Measurements from ENCODE around the gene TRIP13.

TRIP13 gene

DNA sequence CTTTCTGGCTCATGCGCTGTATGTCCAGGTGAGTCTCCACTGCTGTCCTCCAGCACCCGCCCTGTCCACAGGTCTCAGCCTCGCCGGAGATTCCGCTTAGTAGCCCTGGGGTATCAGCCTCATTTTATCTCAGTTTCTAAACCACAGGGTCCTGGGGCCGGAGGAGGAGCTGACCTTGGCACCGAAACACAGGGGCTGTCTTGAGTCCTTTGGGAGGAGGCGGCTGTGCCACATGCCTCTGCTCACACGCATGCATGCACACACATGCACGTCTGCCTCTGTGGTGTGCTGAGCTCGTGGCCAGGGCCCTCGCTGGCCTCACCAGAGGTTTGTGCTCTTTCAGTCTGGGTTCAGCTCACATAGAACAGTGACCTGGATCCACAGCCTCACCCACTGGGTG, 23.3 kb downstream of the TRIP13 start:
- Histone ChIP-seq H3K4me3 (ENCODE audit: low read depth, low read length) (no peak overlapping the region), H3K4me1 (ENCODE audit: control insufficient read depth, insufficient read depth, low read length) (0 out of 2 replicates have a peak, but pooled peaks cover 2% of the 10 kb centered on the region), H3K9me3 (ENCODE audit: control insufficient read depth, insufficient read depth, low read depth, low read length) (no peaks in the 10 kb centered on the region), H3K36me3 (ENCODE audit: control insufficient read depth in 2 of 2, insufficient read depth in 1 of 2, low read length in 2 of 2) (peaks cover 49 to 78% of the 10 kb centered on the region in 2 experiments), H3K27ac (ENCODE audit: extremely low read depth, low read depth, low read length) (no peak overlapping the region)
- TF ChIP-seq ZNF664 (tag by site-specific recombination; IDR thresholded peaks at IDR 0.05) (no peak), ZNF623 (tag by site-specific recombination; IDR thresholded peaks at IDR 0.05) (no peak), FEZF1 (tag by site-specific recombination; IDR thresholded peaks at IDR 0.05) (no peak), SP3 (tag by site-specific recombination; IDR thresholded peaks at IDR 0.05) (no peak), ZNF585B (tag by site-specific recombination; IDR thresholded peaks at IDR 0.05) (no peak), PRDM1 (tag by site-specific recombination; IDR thresholded peaks at IDR 0.05) (no peak), ZNF175 (tag by site-specific recombination; IDR thresholded peaks at IDR 0.05) (no peak), ZNF701 (tag by site-specific recombination; IDR thresholded peaks at IDR 0.05) (no peak), RBAK (tag by site-specific recombination; IDR thresholded peaks at IDR 0.05) (no peak)
- POLR2A ChIA-PET: no interaction called here
- CTCF ChIA-PET: interaction anchor here (0.5 to 2.2 kb wide), 2 partner anchors 252 to 400 kb away, joined by 3 to 8 read pairs; no protein-coding TSS in a partner anchor

GRCh38 chr5:916441-917293, 24.0 kb downstream of the TRIP13 start:
- Histone ChIP-seq H3K36me3 (ENCODE audit: control insufficient read depth in 2 of 2, insufficient read depth in 1 of 2, low read length in 2 of 2) (peaks cover 49 to 75% of the 10 kb centered on the region in 2 experiments), H3K4me1 (ENCODE audit: control insufficient read depth, insufficient read depth, low read length) (0 out of 2 replicates have a peak, but pooled peaks cover 2% of the 10 kb centered on the region), H3K4me3 (ENCODE audit: low read depth, low read length) (no peak overlapping the region), H3K27ac (ENCODE audit: extremely low read depth, low read depth, low read length) (no peak overlapping the region), H3K9me3 (ENCODE audit: control insufficient read depth, insufficient read depth, low read depth, low read length) (no peaks in the 10 kb centered on the region)
- CTCF ChIA-PET: interaction anchor here (0.5 to 2.2 kb wide), 4 partner anchors 201 to 401 kb away, joined by 3 to 8 read pairs (median 3); no protein-coding TSS in a partner anchor
- POLR2A ChIA-PET: no interaction called here
- TF ChIP-seq AEBP2 (tag by site-specific recombination; IDR thresholded peaks at IDR 0.05; ENCODE audit: borderline replicate concordance): no peak
- no peak for TF ChIP-seq ZNF398 (tag by site-specific recombination; IDR thresholded peaks at IDR 0.05)
- TF ChIP-seq, protein P1, sequence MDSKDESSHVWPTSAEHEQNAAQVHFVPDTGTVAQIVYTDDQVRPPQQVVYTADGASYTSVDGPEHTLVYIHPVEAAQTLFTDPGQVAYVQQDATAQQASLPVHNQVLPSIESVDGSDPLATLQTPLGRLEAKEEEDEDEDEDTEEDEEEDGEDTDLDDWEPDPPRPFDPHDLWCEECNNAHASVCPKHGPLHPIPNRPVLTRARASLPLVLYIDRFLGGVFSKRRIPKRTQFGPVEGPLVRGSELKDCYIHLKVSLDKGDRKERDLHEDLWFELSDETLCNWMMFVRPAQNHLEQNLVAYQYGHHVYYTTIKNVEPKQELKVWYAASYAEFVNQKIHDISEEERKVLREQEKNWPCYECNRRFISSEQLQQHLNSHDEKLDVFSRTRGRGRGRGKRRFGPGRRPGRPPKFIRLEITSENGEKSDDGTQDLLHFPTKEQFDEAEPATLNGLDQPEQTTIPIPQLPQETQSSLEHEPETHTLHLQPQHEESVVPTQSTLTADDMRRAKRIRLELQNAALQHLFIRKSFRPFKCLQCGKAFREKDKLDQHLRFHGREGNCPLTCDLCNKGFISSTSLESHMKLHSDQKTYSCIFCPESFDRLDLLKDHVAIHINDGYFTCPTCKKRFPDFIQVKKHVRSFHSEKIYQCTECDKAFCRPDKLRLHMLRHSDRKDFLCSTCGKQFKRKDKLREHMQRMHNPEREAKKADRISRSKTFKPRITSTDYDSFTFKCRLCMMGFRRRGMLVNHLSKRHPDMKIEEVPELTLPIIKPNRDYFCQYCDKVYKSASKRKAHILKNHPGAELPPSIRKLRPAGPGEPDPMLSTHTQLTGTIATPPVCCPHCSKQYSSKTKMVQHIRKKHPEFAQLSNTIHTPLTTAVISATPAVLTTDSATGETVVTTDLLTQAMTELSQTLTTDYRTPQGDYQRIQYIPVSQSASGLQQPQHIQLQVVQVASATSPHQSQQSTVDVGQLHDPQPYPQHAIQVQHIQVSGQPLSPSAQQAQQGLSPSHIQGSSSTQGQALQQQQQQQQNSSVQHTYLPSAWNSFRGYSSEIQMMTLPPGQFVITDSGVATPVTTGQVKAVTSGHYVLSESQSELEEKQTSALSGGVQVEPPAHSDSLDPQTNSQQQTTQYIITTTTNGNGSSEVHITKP (tag by site-specific recombination; IDR thresholded peaks at IDR 0.05): no peak
- no peak for TF ChIP-seq ZNF623 (tag by site-specific recombination; IDR thresholded peaks at IDR 0.05)
- TF ChIP-seq, protein P2, sequence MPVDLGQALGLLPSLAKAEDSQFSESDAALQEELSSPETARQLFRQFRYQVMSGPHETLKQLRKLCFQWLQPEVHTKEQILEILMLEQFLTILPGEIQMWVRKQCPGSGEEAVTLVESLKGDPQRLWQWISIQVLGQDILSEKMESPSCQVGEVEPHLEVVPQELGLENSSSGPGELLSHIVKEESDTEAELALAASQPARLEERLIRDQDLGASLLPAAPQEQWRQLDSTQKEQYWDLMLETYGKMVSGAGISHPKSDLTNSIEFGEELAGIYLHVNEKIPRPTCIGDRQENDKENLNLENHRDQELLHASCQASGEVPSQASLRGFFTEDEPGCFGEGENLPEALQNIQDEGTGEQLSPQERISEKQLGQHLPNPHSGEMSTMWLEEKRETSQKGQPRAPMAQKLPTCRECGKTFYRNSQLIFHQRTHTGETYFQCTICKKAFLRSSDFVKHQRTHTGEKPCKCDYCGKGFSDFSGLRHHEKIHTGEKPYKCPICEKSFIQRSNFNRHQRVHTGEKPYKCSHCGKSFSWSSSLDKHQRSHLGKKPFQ (tag by site-specific recombination; IDR thresholded peaks at IDR 0.05): no peak
- TF ChIP-seq ZNF26 (tag by site-specific recombination; IDR thresholded peaks at IDR 0.05): no peak
- peak; percentile 32 for TF ChIP-seq ZFHX2 (tag by site-specific recombination; conservative IDR thresholded peaks at IDR 0.05)
- TF ChIP-seq EGR2 (tag by site-specific recombination; IDR thresholded peaks at IDR 0.05; ENCODE audit: low read depth): peak; percentile 35; the same call in 1 of the 2 replicates
- TF ChIP-seq, protein P3, sequence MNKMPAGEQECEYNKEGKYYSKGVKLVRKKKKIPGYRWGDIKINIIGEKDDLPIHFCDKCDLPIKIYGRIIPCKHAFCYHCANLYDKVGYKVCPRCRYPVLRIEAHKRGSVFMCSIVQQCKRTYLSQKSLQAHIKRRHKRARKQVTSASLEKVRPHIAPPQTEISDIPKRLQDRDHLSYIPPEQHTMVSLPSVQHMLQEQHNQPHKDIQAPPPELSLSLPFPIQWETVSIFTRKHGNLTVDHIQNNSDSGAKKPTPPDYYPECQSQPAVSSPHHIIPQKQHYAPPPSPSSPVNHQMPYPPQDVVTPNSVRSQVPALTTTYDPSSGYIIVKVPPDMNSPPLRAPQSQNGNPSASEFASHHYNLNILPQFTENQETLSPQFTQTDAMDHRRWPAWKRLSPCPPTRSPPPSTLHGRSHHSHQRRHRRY (tag by site-specific recombination; IDR thresholded peaks at IDR 0.05): no peak
- no peak for TF ChIP-seq ZNF580 (tag by site-specific recombination; IDR thresholded peaks at IDR 0.05)
- no peak for TF ChIP-seq PRDM1 (tag by site-specific recombination; IDR thresholded peaks at IDR 0.05)
- TF ChIP-seq ZNF488 (tag by site-specific recombination; IDR thresholded peaks at IDR 0.05): no peak
- no peak for TF ChIP-seq REPIN1 (tag by site-specific recombination; IDR thresholded peaks at IDR 0.05; ENCODE audit: low read depth)

All from HEK293 (cell line).